GM10847 (cell line): ENCODE results near the gene ZBTB7C.

Experiments used
- POLR2A ChIP-seq: IDR thresholded peaks from 2 replicates; pipeline ENCODE4 v1.6.1; 2011; ENCODE audit not compliant: insufficient read length; ENCODE audit errors: extremely low read depth

ZBTB7C gene

DNA sequence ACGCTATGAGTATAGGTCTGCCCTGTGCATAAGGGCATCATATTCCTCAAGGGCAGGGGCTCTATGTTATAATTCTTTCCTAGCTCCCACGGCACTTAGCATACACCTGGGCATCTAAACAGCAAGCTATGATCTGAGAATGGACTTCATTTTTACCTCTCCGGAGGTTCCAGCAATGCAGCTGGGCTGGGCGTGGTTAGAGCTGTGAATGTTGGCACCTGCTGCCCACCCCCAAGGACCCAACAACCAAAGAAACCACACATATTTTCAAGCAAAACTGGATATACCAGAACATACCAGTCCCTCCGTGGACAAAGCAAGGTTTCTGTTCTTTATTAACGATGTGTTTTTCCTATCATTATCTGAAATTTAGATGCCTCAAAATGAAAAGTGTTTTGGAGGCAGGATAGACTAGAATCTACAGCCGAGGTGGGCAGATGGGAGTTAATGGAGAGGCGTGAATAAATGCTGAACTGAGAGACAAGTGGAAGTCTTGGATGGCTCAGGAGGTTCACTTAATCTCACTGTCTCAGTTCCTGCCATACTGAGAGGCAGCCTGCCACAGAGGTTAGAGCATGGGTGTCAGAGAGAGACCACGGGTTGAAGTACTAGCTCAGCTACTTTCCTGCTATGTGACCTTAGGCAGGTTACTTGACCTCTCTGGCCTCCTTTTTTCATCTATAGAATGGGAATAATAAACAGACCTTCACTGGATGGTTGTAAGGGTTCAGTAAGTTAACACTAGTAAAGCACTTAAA lies 292.1 kb downstream of the ZBTB7C start:
- TF ChIP-seq POLR2A, result no peak

DNA sequence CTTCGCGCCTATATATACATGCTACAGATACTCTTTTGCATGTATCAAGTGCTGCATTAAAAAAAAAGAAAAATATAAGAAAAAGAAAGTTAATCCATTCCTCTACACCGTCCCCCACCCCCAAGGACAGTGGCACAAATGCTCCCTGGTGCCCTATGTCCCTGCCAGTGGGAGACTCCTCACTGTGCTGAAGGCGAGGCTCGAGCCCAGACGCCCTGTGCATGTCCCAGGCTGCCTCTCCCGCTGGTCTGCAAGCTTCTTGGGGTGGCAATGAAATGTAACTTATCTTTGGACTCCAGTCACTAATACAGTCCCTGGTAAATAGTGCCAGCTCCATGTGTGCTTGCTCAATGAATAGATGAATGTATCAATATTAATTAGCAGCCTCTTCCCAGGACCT lies 293.2 kb downstream of the ZBTB7C start:
- no peak for TF ChIP-seq POLR2A

DNA sequence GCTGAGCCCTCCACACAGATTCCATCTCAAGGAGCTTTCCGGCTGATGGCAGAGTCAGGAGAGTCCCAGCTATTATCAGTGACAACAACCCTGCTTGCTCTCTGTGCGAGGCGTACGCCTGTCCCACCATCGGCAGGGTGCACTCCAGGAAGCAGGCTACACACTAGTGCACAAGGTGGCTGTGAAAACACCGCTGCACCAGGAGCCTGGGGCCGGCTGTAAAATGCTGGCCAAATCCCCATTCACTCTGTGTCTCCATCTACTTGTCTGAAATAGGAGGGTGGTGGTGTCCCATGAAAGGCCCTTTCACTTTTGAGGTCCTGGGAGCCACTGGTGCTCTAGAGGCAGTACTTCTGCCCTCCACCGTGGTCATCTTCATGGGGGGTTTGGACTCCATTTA lies 295.5 kb downstream of the ZBTB7C start:
- TF ChIP-seq POLR2A, result no peak

DNA sequence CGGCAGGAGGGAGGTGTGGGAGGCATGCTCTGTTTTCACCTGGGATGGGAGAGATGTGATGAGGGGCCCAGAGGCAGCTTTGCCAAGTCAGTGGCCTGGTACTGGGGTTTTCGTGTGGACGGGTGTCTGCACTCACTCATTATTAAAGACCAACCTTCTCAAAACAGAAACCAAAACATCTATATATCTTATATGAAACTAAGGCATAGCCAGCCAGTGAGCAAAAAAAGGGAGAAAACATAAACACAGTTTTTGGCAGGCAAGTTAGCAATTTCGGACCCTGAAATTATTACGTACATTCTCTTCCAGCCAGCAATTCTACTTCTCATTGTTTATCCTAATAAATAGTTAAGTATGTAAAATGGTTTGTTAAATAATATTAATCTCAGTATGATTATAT lies 297.6 kb downstream of the ZBTB7C start:
- no peak for TF ChIP-seq POLR2A

DNA sequence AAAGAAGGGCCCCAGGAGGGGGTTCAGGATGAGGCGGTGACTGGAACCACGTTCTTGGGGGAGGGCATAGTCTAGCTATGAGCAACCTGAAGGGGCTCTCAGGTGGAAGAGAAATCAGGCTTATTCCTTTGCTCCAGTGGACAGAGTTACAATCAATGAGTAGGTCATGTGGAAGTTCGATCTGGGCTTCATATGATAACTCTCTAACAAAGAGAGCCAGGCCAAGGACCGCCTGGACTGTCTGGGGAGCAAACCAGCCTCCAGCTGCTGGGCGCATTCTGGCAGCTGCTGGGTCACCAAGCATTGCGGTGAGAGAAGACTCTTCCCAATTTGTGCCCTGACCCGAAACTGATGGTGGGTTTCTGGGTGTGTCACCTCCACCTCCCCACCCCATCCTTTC lies 298.4 kb downstream of the ZBTB7C start:
- no peak for TF ChIP-seq POLR2A

DNA sequence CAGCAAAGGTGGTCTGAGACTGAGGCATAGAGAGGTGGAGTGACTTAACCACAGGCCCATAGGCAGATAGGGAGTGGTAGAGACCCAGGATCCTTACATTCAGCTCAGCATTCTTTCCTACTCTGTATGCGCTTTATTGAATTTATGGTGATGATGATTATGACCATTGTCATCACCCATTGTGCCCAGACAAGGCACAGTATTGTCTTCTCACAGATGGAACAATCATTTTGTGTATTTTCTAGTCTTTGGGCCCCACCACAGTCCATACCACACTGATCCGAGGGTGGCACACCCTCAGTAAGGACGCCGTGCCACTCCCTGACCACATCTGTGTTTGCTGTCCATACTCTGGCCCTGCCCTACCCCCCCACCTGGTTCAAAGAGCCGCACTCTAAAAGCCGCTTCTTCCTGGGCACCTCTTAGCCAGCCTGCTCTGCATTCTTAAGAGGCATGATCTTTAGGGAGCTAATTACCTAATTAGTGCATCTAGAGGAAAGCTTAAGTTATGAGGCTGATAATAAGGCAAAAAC lies 299.2 kb downstream of the ZBTB7C start:
- TF ChIP-seq POLR2A, result no peak

DNA sequence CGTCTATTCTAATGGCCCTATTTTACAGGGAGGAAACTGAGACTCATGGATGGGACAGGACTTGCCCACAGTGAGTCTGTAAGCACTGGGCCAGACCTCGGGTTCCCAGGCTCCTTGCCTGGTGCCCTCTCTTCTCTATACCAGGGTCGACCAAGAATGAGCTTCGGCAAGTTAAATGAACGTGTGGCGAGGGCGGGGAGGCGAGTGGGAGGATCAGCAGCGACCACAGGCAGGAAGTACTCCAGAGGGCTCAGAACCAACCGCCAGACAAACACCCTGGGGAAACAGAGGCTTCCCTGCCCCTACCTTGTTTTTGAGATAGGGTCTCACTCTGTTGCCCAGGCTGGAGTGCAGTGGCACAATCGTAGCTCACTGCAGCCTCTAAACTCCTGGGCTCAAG lies 301.0 kb downstream of the ZBTB7C start:
- TF ChIP-seq POLR2A, result no peak

DNA sequence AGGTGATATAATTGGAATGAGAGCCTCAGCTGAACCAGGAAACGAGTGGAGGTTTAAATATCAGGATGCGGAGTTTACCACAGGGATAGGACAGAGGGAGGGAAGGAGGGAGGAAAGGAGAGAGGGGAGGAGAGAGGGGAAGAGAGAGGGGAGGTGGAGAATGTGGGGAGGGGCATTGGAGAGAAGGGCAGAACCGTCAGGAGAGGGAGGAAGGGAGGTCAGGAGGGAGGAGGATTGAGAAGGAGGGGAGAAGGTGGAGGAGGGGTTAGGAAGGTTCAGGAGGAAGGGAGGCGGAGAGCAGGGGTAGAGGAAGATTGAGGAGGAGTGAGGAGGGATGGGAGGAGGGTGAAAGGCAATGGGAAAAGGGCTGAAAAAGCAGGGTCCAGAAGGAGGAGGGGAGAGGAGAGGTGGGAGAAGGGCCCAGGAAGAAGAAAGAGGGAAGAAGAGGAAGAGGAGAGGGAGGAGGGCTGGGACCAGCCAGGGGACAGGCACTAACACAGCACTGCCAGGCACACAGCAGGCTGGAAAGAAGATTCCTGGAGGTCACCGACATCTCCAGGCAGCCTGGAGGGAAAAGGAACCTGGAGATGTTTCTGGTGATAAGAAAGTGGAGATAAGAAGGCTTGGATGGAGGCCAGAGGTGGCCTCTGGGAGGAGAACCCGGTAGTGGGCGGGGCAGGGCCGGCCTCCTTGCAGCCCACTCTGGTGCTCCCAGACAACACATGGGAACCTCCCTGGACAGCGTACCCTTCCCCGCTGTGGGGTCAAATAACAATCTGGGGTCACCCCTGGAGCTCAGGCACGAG lies 302.0 kb downstream of the ZBTB7C start:
- no peak for TF ChIP-seq POLR2A

DNA sequence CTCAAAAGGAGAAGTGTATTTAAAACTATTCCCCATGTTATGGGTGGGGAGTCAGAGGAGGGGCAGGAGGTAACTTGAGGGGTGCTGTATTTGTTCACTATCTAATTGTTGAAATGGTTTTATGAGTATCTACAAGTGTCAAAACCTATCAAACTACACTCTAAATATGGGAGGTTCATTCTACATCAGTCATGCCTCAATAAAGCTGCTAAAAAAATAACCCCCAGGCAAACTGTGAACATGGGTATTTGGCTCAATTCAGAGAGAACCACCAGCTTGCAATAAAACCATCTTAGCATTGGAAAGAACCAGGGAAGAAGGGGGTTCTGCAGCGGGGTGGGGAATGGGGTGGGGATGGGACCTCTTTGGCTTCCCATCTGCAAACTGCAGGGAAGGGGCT lies 302.7 kb downstream of the ZBTB7C start:
- TF ChIP-seq POLR2A, result no peak

DNA sequence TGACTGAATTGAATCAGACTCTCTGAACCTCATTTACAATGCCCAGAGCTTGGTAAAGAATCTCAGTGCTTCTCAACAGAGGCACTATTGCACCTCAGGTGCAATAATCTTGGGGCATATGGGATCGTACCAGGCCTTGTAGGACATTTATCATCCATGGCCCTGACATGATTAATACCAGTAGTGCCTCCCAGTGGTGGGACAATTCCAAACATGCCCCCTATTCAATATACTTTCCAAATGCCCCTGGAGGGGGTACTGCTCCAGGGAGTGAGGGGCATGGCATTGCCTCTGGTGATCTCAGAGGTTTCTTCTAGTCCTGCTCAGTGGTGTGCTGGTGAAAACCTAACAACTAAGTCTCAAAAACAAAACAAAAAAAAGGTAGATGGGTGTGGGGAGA lies 303.9 kb downstream of the ZBTB7C start:
- TF ChIP-seq POLR2A, result no peak

DNA sequence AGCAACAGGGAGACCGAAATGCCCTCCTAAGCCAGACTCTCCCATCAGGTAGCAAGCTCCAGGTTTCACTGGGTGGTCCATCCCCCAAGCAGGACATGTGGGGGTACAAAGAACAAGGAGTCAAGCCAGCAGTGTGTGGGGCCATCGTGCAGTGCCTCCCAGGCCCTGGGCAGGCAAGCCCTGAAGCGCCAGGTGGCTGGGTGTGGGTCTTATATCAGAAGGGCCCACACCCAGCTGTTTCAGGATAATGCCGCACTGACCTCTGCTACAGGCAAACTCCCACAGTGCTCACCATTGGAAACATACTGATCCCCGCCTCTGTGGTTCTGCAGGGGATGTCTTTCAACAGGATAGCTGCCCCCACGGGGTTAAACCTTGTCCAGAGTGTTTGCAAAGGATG lies 304.5 kb downstream of the ZBTB7C start:
- no peak for TF ChIP-seq POLR2A

DNA sequence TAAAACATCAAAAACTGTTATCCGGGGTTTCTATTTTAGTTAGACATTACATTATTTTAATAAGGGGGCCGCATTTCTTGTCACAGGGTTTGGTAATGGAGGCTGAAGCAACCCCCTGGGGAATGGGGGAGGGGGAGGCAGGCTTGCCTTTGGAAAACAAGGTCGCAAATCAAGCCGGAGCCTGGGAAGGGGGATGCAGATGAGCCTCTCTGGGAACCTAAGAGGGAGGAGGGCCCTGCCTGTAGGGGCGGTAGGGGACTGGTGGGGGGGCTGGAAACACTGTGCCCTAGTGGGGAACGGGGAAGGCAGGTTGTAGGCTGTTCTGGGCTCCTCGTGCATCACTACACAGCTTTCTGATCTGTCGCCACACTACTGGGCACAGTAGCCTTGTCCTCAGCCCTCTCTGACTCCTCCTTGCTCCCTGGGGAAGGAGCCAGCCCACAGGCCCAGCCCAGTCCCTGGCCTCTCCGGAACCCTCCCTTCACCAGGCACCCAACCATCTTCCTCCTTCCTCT lies 308.5 kb downstream of the ZBTB7C start:
- TF ChIP-seq POLR2A, result no peak

DNA sequence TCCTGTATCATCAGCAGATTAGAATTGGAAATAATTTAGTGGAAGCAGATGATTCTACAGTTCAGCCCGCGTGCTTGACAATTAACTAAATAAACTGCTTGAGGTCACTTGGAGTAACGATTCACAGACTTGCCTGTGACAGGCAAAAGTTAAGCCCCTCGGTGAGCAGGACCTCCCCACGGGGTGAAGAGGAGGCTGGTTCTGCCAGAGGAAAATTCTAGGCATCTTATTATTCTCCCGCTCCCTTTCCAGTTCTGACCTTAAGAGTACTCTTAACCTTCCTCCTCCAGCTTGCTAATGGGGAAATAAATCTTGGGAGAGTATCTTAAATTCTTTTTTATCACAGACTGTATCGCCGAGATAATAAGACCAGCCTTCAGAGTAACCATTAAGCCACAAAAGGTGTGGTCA lies 309.0 kb downstream of the ZBTB7C start:
- no peak for TF ChIP-seq POLR2A

DNA sequence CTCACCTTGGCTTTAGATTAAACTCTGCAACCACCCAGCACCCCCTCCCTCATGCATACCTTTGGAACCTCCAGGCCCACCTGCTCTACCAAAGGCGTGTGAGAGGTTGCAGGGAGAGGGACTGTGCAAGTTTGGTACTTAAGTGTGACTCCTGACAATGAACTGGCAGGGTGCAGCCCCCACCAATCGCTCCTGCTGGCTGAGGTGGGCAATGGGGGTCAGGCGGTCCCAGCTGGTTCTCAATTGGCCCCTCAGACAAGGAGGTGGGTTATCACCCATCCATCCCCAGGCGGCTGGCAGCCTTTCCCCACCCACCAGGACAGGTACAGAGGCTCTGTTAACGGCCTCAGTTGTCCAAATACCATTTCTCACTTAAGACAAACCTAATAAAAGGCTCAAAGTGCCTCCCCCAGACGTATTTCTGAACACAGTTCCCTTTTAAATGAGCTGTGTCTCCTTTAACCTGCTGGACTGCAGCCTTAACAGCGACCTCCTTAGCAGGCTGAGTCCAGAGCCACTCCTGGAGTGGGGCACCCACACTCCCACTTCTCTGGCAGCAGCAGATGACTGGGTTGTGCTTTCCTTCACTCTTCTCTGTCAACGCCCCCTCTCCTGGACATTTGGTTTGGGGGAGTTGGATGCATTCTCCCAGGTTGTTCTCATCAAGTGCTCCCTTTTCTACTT lies 309.6 kb downstream of the ZBTB7C start:
- TF ChIP-seq POLR2A, result no peak

DNA sequence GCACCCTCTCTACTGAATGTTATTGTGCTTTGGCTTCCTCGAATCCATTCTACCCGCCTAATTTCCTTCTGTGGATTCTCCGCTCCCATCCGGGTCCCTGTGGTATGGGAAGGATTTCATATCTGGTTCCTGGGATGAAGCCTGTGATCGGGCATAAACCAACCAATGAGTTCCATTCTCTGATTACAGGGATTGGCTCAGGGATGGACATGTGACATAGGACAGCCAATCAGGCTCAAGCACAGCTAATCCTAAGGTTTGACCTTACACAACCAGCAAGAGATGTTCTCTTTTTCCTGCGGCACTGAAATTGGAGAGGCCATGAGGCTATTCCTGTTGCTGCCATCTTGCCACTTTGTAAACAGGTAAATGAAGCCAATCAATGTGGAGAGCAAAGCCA lies 310.6 kb downstream of the ZBTB7C start:
- TF ChIP-seq POLR2A, result no peak
